ENCODE data around the gene ST6GALNAC3. TPM values are rescaled to one million over a fixed set of nuclear protein-coding genes. Genes with fewer than 3 reads are reported as not detected.

Gene ST6GALNAC3
- total RNA-seq, 1 experiment from 2014 or later: 2.2 TPM

- TF ChIP-seq ZBTB33 (IDR thresholded peaks at IDR 0.05; ENCODE audit: extremely low read depth, insufficient replicate concordance, low read length) (no peak), REST (IDR thresholded peaks at IDR 0.05; ENCODE audit: low read depth) (no peak), TCF7L2 (IDR thresholded peaks at IDR 0.05; ENCODE audit: borderline replicate concordance, extremely low read depth, insufficient read depth, insufficient read length) (no peak)
These were observed 402.6 kb downstream of the ST6GALNAC3 start (continued) for GRCh38 chr1:76477156-76477555.

GRCh38 chr1:76480827-76481226 lies 406.3 kb downstream of the ST6GALNAC3 start:
- H3K27ac ChIP-seq (ENCODE audit: low read depth, low read length): no peak overlapping the region
- intact Hi-C loops (cut with micrococcal nuclease): no loop called here
- no peaks in the 10 kb centered on the region for H3K4me1 ChIP-seq (ENCODE audit: control insufficient read depth in 1 of 2, insufficient read depth in 2 of 2, low read length in 2 of 2)
- no peak overlapping the region for H3K4me2 ChIP-seq (ENCODE audit: low read length)
- H3K4me3 ChIP-seq (replicated peaks in 1 of 2; ENCODE audit: low read depth in 1 of 2, low read length in 2 of 2): no peak overlapping the region
- DNase-seq (ENCODE audit: low read depth, low spot score) (no peak), ATAC-seq (no peak)
- RAD21 ChIA-PET (ENCODE audit: low non-redundant PET in 1 of 2, low total read pairs in 2 of 2, uncharacterized antibody in 2 of 2, unreplicated experiment in 2 of 2): no interaction called here
- no peak overlapping the region for H3K9ac ChIP-seq (ENCODE audit: low read length)
- H4K20me1 ChIP-seq (ENCODE audit: insufficient read depth): no peaks in the 10 kb centered on the region
- no peaks in the 10 kb centered on the region for H3K9me2 ChIP-seq (ENCODE audit: insufficient read depth)
- H3K79me2 ChIP-seq (ENCODE audit: insufficient read depth, low read length): no peaks in the 10 kb centered on the region
- no TSS peak for BruUV-seq (replicated peaks)
- H3K36me3 ChIP-seq (ENCODE audit: control insufficient read depth in 1 of 2, insufficient read depth in 2 of 2, low read length in 2 of 2): no peaks in the 10 kb centered on the region
- no peaks in the 10 kb centered on the region for H3K9me3 ChIP-seq (ENCODE audit: control insufficient read depth in 1 of 2, insufficient read depth in 1 of 2, low read depth in 1 of 2, low read length in 2 of 2)
- no peaks in the 10 kb centered on the region for H3K27me3 ChIP-seq (ENCODE audit: insufficient read depth, low read length)
- CTCF ChIA-PET: no interaction called here
- no peak overlapping the region for H2AFZ ChIP-seq (ENCODE audit: low read depth, low read length, poor library complexity, severe bottlenecking)
- POLR2A ChIA-PET: no interaction called here
- TF ChIP-seq ATF3 (IDR thresholded peaks at IDR 0.05) (no peak), REST (IDR thresholded peaks at IDR 0.05; ENCODE audit: low read depth) (no peak), EZH2 (IDR thresholded peaks at IDR 0.05) (no peak), ZFX (IDR thresholded peaks at IDR 0.05) (no peak), RAD21 (IDR thresholded peaks at IDR 0.05; ENCODE audit: low read depth) (no peak), EGR1 (IDR thresholded peaks at IDR 0.05; ENCODE audit: low read depth) (no peak), CBX3 (IDR thresholded peaks at IDR 0.05; ENCODE audit: low read depth) (no peak), POLR2A (IDR thresholded peaks at IDR 0.05; ENCODE audit: borderline replicate concordance, extremely low read depth, insufficient read depth, insufficient read length) (no peak), CTCF (IDR thresholded peaks at IDR 0.05 in 2 of 3, conservative IDR thresholded peaks at IDR 0.05 in 1 of 3; ENCODE audit: borderline replicate concordance in 1 of 3, insufficient read depth in 1 of 3, low read depth in 2 of 3, low read length in 2 of 3) (no peak), CEBPB (IDR thresholded peaks at IDR 0.05; ENCODE audit: low read depth) (no peak), ZNF274 (IDR thresholded peaks at IDR 0.05; ENCODE audit: low read depth, low read length) (no peak), FOSL1 (IDR thresholded peaks at IDR 0.05; ENCODE audit: low read depth) (no peak)

All from HCT116 (cell line).